HFFc6 (cell line): Measurements from ENCODE around the gene PLVAP. TPM values are rescaled to one million over a fixed set of nuclear protein-coding genes. Genes with fewer than 3 reads are reported as not detected.

Experiments
- DNase-seq: peaks from one replicate; pipeline ENCODE4 v3.0.0-alpha.2; 2018
- H3K27ac Mint-ChIP-seq: 2 replicates; pipeline ENCODE4 v1.8.0; 2020; ENCODE audit warnings: mild to moderate bottlenecking, mixed read lengths
- H3K27me3 Mint-ChIP-seq: 2 replicates; pipeline ENCODE4 v1.8.0; 2021; ENCODE audit warnings: mild to moderate bottlenecking, moderate library complexity, mixed read lengths; ENCODE audit not compliant: insufficient read depth
- H3K36me3 Mint-ChIP-seq: 2 replicates; pipeline ENCODE4 v1.8.0; 2021; ENCODE audit warnings: low read depth, mixed read lengths
- H3K4me1 Mint-ChIP-seq: 2 replicates; pipeline ENCODE4 v1.8.0; 2020; ENCODE audit warnings: low read depth, mixed read lengths
- H3K4me3 Mint-ChIP-seq: 2 replicates; pipeline ENCODE4 v1.8.0; 2020; ENCODE audit warnings: mild to moderate bottlenecking, moderate library complexity, mixed read lengths
- H3K9me3 Mint-ChIP-seq: 2 replicates; pipeline ENCODE4 v1.8.0; 2020; ENCODE audit warnings: mild to moderate bottlenecking, mixed read lengths
- total RNA-seq, 6 experiments: library from RNA; stranded (reverse); fragmentation: NEBNext Ultra II Directional; extraction: Animal tissue kit (Norgen Biotek cat#: 25700); gene quantifications; 2 replicates in 1 of 6; 3 replicates in 5 of 6; pipeline ENCODE4 v1.2.3, GENCODE V29; 2021
- TF ChIP-seq, protein P1 (sequence below): fragments of 200-600 bp; sonication (generic); IDR thresholded peaks from 2 replicates; pipeline ENCODE4 v1.5.0; 2021; ENCODE audit warnings: antibody characterized with exemption, mild to moderate bottlenecking

The PLVAP gene
- total RNA-seq, 6 experiments from 2014 or later, result not detected

DNA sequence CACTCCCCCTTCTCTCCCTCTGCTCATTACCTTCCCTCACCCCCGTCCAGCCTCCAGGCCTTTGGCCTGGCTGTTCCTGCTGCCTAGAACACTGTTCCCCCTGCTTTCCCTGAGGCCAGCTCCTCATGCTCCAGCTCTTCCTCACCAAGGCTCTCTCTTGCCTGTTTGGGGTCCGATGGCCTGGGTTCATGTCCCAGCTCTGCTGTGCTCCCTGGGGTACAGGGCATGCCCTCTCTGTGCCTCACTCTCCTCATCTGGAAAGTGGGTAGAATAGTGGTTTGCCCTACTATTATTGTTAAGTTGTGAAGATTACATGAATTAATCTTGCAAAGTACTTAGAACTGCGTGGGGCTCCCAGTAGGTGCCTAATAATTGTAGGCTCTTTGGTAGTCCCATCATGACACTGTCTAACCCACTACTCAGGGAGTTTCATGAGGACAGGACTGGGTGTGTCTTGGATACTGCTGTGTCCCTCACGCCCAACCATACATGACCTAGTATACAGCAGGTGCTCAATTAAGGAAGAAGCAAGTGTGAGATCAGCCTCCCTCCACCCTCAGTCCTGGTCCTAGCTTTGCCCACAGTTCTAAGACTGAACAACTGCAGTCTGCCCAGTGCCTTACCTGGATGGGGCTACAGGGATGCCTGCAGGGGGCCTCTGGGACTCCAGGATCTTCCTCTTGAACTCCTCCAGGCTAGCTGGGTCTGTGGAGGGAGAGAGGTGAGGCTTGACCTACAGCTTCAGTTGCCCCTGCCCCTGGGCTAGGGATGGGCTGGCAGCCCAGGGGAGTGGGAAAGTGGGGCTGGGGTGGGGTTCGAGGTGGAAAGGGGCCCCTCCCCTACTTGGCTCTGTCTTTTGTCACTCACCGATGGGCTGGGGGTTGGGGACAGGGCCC, 17.0 kb downstream of the PLVAP start:
- no peaks in the 10 kb centered on the region for H3K36me3 Mint-ChIP-seq
- no peak overlapping the region for H3K4me3 Mint-ChIP-seq
- H3K4me1 Mint-ChIP-seq, result no peaks in the 10 kb centered on the region
- H3K9me3 Mint-ChIP-seq, result no peaks in the 10 kb centered on the region
- DNase-seq, result no peak
- peaks cover 14% of the 10 kb centered on the region for H3K27me3 Mint-ChIP-seq
- TF ChIP-seq, protein P1, sequence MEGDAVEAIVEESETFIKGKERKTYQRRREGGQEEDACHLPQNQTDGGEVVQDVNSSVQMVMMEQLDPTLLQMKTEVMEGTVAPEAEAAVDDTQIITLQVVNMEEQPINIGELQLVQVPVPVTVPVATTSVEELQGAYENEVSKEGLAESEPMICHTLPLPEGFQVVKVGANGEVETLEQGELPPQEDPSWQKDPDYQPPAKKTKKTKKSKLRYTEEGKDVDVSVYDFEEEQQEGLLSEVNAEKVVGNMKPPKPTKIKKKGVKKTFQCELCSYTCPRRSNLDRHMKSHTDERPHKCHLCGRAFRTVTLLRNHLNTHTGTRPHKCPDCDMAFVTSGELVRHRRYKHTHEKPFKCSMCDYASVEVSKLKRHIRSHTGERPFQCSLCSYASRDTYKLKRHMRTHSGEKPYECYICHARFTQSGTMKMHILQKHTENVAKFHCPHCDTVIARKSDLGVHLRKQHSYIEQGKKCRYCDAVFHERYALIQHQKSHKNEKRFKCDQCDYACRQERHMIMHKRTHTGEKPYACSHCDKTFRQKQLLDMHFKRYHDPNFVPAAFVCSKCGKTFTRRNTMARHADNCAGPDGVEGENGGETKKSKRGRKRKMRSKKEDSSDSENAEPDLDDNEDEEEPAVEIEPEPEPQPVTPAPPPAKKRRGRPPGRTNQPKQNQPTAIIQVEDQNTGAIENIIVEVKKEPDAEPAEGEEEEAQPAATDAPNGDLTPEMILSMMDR, result no peak
- no peak overlapping the region for H3K27ac Mint-ChIP-seq

DNA sequence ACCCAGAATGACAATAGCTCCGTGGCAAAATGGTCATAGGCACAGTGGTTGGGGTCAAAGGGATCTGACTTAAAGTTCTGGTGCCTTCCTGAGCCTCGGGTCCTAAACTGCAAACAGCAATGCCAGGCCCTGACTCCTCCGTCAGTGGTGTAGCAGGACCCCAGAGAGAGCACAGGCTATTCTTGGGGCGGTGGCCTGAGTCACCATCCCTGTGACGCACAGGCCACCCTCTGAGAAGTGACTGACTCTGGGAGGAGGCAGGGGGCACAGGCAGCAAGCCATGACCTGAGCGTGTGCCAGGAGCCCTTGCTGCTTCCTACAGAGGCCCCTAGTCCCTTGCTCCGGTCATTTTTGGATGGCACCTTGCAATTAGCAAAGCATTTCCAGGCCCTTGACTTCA, 18.7 kb downstream of the PLVAP start:
- Mint-ChIP-seq H3K27ac (no peak overlapping the region), H3K4me3 (no peak overlapping the region), H3K27me3 (peaks cover 13% of the 10 kb centered on the region), H3K9me3 (no peaks in the 10 kb centered on the region), H3K4me1 (no peaks in the 10 kb centered on the region), H3K36me3 (no peaks in the 10 kb centered on the region)
- DNase-seq, result no peak
- TF ChIP-seq, protein P1, result no peak

DNA sequence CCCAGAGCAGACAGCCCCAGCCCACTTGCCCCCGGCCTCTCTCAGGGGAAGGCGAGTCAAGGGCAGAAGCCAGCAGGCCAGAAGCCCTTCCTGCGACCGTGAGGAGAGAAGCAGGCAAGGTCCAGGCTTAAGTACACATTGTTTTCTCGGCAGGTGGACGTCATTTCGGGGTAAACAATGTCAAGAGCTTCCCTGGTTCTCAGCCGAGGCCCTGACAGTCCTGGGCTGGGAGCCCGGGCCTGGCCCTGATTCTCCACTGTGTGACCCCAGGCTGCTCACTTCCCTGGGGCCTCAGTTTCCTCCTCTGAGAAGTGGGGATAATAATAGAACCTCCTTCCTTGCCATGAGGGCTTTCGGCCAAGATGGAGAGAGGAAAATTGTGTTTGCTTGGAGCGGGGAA, 19.4 kb downstream of the PLVAP start:
- no peaks in the 10 kb centered on the region for H3K9me3 Mint-ChIP-seq
- H3K4me3 Mint-ChIP-seq, result no peak overlapping the region
- TF ChIP-seq, protein P1, result no peak
- no peak for DNase-seq
- H3K4me1 Mint-ChIP-seq, result no peaks in the 10 kb centered on the region
- H3K27me3 Mint-ChIP-seq, result peaks cover 17% of the 10 kb centered on the region
- no peak overlapping the region for H3K27ac Mint-ChIP-seq
- H3K36me3 Mint-ChIP-seq, result no peaks in the 10 kb centered on the region

DNA sequence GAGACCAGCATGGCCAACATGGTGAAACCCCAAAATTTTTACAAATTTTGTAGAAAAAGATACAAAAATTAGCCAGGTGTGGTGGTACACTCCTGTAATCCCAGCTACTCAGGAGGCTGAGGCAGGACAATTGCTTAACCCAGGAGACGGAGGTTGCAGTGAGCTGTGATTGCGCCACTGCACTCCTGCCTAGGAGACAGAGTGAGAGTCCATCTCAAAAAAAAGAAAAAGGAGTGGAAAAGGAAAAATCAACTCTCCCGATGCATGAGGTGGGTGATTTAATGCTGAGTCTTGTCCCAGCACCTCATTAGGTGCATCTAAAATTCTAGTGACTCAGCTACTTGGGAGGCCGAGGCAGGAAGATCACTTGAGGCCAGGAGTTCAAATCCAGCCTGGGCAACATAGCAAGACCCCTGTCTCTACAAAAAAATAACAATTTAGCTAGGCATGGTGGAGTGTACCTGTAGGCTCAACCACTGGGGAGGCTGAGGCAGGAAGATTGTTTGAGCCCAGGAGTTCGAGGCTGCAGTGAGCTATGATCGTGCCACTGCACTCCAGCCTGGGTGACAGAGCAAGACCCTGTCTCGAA, 20.0 kb downstream of the PLVAP start:
- TF ChIP-seq, protein P1, result no peak
- Mint-ChIP-seq H3K4me1 (no peaks in the 10 kb centered on the region), H3K27ac (no peak overlapping the region), H3K9me3 (no peaks in the 10 kb centered on the region), H3K4me3 (no peak overlapping the region), H3K27me3 (peaks cover 13% of the 10 kb centered on the region), H3K36me3 (no peaks in the 10 kb centered on the region)
- DNase-seq, result no peak

DNA sequence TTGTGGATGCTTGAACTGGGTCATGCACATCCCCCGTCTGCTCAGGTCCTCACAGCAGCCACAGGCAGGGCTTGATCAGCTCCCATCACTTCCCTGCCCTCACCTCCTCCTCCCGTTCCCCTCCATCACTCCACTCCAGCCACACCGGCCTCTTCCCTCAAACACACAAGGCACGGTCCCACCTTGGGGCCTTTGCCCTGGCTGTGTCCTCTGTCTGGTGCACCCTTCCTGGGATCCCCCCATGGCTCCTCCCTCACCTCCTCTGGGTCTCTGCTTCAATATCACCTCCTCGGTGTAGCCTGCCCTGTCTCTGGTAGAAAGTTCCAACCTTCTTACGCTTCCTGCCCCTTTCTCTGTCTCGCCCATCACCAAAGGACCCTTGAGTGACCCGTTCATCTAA, 23.8 kb downstream of the PLVAP start:
- no peaks in the 10 kb centered on the region for H3K36me3 Mint-ChIP-seq
- peaks cover 7% of the 10 kb centered on the region; the same call in 1 of the 2 replicates for H3K4me1 Mint-ChIP-seq
- DNase-seq, result no peak
- peaks cover 16% of the 10 kb centered on the region for H3K27me3 Mint-ChIP-seq
- no peak overlapping the region for H3K27ac Mint-ChIP-seq
- TF ChIP-seq, protein P1, result no peak
- no peaks in the 10 kb centered on the region for H3K9me3 Mint-ChIP-seq
- no peak overlapping the region for H3K4me3 Mint-ChIP-seq
